ENCODE data around the gene CCSER1.
"Not testable (repeated sequence)": the region's sequence is repeated elsewhere in the genome, so short reads cannot be mapped to it uniquely, and the experiment has no call there.

CCSER1 gene

GRCh38 chr4:90705501-90705900 lies 578.3 kb downstream of the CCSER1 start:
- in situ Hi-C loops (cut with HindIII; ENCODE audit: low pct_ligation_motif_present, low pct_unique_long_range_greater_than_20kb, low sequenced_read_pairs); DNase-seq: not testable (repeated sequence)

DNA sequence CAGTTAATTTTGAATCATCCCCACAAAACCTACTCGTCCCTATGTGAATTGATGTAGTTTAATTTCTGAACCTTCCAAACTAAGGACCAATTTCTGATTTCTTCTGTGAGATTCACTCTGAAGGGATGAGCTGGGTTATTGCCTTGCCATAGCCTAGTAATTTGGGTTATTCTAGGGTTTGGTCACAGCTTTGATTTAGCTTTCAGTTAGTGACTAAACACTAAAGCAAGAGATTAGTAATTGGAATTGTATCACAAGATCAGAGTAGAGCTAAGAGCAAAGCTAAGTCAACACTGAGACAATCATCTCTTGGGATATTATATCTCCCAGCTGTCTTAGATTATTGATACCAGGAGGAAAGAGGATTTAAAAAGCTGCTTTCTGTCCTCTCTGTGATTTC lies 588.0 kb downstream of the CCSER1 start:
- no peak for DNase-seq
- in situ Hi-C loops (cut with HindIII; ENCODE audit: low pct_ligation_motif_present, low pct_unique_long_range_greater_than_20kb, low sequenced_read_pairs), result no loop called here

GRCh38 chr4:90718931-90719330 lies 591.7 kb downstream of the CCSER1 start:
- DNase-seq, result peak; percentile 86
- in situ Hi-C loops (cut with HindIII; ENCODE audit: low pct_ligation_motif_present, low pct_unique_long_range_greater_than_20kb, low sequenced_read_pairs), result no loop called here

GRCh38 chr4:90727938-90728337 lies 600.7 kb downstream of the CCSER1 start:
- DNase-seq, result peak; percentile 86

DNA sequence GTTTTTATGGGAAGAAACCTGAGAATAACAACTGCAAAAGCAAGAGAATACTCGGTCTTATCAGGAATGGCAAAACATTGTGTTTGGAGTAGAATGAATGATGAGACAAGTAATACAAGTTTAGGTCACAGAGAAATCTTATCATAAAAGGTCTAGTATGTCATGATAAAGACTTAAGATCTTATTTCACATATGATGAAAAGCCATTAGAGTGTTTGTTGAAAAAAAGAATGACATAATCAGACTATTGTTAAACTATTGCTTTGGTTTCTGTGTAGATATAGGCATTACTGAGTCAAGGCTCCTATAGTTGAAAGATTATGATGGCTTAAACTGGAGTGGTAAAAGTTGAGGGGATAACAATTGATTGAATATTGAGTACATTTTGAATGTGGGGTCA lies 603.6 kb downstream of the CCSER1 start:
- DNase-seq, result no peak
- in situ Hi-C loops (cut with HindIII; ENCODE audit: low pct_ligation_motif_present, low pct_unique_long_range_greater_than_20kb, low sequenced_read_pairs), result no loop called here

More at GRCh38 chr4:90727938-90728337, 600.7 kb downstream of the CCSER1 start:
- in situ Hi-C loops (cut with HindIII; ENCODE audit: low pct_ligation_motif_present, low pct_unique_long_range_greater_than_20kb, low sequenced_read_pairs), result no loop called here

GRCh38 chr4:90733211-90733610 lies 606.0 kb downstream of the CCSER1 start:
- in situ Hi-C loops (cut with HindIII; ENCODE audit: low pct_ligation_motif_present, low pct_unique_long_range_greater_than_20kb, low sequenced_read_pairs), result no loop called here
- DNase-seq, result no peak

- in situ Hi-C loops (cut with HindIII; ENCODE audit: low pct_ligation_motif_present, low pct_unique_long_range_greater_than_20kb, low sequenced_read_pairs), result no loop called here
- no peak for DNase-seq
Measured at GRCh38 chr4:90745176-90745575, 618.0 kb downstream of the CCSER1 start.

DNA sequence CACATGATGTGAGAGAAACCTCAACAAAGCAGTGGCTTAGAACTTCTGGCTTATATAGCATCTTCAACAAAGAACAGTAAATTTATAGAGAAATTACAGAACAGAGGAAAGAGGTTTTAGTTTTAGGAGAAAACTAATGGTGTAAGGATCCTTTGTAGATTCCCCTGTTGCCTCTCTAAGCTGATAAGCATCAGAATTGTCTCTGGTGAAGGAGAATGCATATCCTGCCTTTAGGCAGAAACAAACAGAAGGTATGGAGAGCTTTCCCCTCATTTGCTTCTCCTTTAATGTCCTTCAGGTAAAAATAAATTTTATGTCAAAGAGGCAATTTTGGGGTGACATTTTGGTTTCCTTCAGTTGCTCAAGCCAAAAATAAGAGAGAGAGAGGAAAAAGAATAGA lies 625.9 kb downstream of the CCSER1 start:
- in situ Hi-C loops (cut with HindIII; ENCODE audit: low pct_ligation_motif_present, low pct_unique_long_range_greater_than_20kb, low sequenced_read_pairs), result no loop called here
- no peak for DNase-seq

GRCh38 chr4:90757534-90758060 lies 630.4 kb downstream of the CCSER1 start:
- in situ Hi-C loops (cut with HindIII; ENCODE audit: low pct_ligation_motif_present, low pct_unique_long_range_greater_than_20kb, low sequenced_read_pairs), result no loop called here
- no peak for DNase-seq

GRCh38 chr4:90760059-90760458 lies 632.9 kb downstream of the CCSER1 start:
- in situ Hi-C loops (cut with HindIII; ENCODE audit: low pct_ligation_motif_present, low pct_unique_long_range_greater_than_20kb, low sequenced_read_pairs), result no loop called here
- no peak for DNase-seq

- in situ Hi-C loops (cut with HindIII; ENCODE audit: low pct_ligation_motif_present, low pct_unique_long_range_greater_than_20kb, low sequenced_read_pairs), result no loop called here
- no peak for DNase-seq
Measured at GRCh38 chr4:90766837-90767236, 639.6 kb downstream of the CCSER1 start.

DNA sequence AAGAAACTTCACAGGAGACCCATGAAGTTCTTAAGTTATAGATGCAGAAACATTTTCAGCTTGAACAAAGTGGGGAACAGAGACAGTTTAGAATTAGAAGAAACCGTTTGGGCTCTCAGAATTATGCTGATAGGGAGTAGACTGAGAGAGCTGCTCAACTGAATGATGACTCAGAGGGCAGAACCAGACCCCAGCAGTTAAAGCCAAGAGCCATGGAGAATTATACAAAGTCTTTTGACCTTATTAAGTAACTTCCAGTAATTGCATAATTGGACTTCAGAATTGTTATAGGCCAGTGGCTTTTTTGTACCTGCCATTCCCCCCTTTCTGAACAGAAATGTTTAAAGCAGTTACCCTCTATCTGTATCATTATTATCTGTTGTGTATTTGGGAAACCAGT lies 642.1 kb downstream of the CCSER1 start:
- in situ Hi-C loops (cut with HindIII; ENCODE audit: low pct_ligation_motif_present, low pct_unique_long_range_greater_than_20kb, low sequenced_read_pairs), result no loop called here
- DNase-seq, result no peak

GRCh38 chr4:90780193-90780592 lies 653.0 kb downstream of the CCSER1 start:
- DNase-seq, result no peak
- in situ Hi-C loops (cut with HindIII; ENCODE audit: low pct_ligation_motif_present, low pct_unique_long_range_greater_than_20kb, low sequenced_read_pairs), result no loop called here

- no peak for DNase-seq
- in situ Hi-C loops (cut with HindIII; ENCODE audit: low pct_ligation_motif_present, low pct_unique_long_range_greater_than_20kb, low sequenced_read_pairs), result no loop called here
Measured at GRCh38 chr4:90786602-90787001, 659.4 kb downstream of the CCSER1 start.

GRCh38 chr4:90792696-90793095 lies 665.5 kb downstream of the CCSER1 start:
- in situ Hi-C loops (cut with HindIII; ENCODE audit: low pct_ligation_motif_present, low pct_unique_long_range_greater_than_20kb, low sequenced_read_pairs), result no loop called here
- DNase-seq, result no peak

- in situ Hi-C loops (cut with HindIII; ENCODE audit: low pct_ligation_motif_present, low pct_unique_long_range_greater_than_20kb, low sequenced_read_pairs), result no loop called here
- DNase-seq, result no peak
Measured at GRCh38 chr4:90798948-90799347, 671.8 kb downstream of the CCSER1 start.

DNA sequence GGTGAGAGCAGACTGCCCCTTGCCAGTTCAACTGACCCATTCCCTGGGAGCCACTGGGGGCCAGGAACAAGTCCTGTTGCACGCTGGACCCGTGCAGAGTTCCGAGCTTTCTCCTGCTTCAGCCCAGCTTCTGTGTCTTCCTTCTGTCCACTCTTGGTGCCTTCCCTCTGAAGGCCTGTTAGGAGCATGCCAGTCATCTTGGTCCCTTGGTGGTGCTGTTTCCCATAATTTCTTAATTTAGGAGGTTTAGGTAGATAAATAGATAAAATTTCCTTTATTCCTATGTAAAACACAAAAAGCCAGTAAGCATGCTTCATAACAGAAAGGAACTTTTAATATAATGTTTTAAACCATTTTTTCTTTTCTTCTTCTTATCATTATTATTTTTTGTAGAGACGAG lies 672.7 kb downstream of the CCSER1 start:
- in situ Hi-C loops (cut with HindIII; ENCODE audit: low pct_ligation_motif_present, low pct_unique_long_range_greater_than_20kb, low sequenced_read_pairs), result no loop called here
- DNase-seq, result no peak

- no peak for DNase-seq
- in situ Hi-C loops (cut with HindIII; ENCODE audit: low pct_ligation_motif_present, low pct_unique_long_range_greater_than_20kb, low sequenced_read_pairs), result no loop called here
Measured at GRCh38 chr4:90815569-90815968, 688.4 kb downstream of the CCSER1 start.

GRCh38 chr4:90816754-90817153 lies 689.6 kb downstream of the CCSER1 start:
- in situ Hi-C loops (cut with HindIII; ENCODE audit: low pct_ligation_motif_present, low pct_unique_long_range_greater_than_20kb, low sequenced_read_pairs), result no loop called here
- no peak for DNase-seq

DNA sequence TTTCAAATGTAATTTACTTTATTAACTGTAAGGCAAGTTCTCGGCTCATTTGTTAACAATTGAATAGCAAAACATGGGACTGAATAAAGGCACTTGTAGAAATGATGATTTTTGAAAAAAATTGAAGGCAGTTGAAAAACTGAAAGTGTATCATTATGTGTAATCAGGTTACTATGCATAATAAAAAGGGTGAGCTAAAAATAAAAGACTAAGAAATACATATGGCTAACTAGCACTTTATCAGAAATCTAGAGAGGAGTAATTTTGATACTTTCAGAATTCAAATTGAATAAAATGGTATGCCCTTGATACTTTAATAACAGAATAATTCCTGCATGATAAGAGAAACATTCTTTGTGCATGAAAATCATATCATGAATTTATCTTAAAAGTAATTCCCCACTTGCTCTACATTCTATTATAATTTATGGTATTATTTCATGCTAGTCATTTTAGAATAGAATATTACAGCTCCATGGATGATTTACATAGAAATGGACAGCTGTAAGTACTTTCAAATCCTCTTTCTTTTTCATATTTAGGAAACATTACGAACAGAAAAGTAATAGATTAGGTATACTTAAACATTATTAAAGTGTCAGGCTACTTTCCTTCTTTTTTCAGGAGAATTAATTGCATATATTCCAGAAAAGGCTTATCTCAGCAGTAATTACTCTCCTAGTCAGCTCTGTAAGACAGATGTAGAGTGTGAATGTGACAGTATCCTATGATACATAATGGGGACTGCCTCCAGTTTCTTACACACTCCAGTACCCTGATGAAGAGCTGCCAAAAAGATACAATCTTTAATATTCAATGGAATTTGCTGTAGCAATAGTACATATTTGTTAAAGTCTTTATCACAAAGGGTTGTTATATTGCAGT lies 697.3 kb downstream of the CCSER1 start:
- no peak for DNase-seq
- in situ Hi-C loops (cut with HindIII; ENCODE audit: low pct_ligation_motif_present, low pct_unique_long_range_greater_than_20kb, low sequenced_read_pairs), result no loop called here

All from ACHN (cell line).